Esophagus squamous epithelium (tissue), 5 donors: ENCODE results near the gene GSG1L. TPM values are rescaled to one million over a fixed set of nuclear protein-coding genes. Genes with fewer than 3 reads are reported as not detected.

Source experiments
- DNase-seq: peaks from one replicate; lab custom pipeline; 2025; lab: John Stamatoyannopoulos, UW
- H3K27ac ChIP-seq, 4 donors: fragments of 200-600 bp; sonication (generic); one replicate each; pipeline ENCODE4 v1.5.1; 2016 to 2019; ENCODE audit warnings: mild to moderate bottlenecking in 1 of 4
- H3K27me3 ChIP-seq, 4 donors: fragments of 200-600 bp; sonication (generic); 1 replicate in 3 of 4; 2 replicates in 1 of 4; pipeline versions ENCODE4 v1.5.1 to v1.6.0; 2017 to 2021; ENCODE audit warnings: antibody characterized with exemption in 1 of 4
- H3K36me3 ChIP-seq, 3 donors: fragments of 200-600 bp; sonication (generic); one replicate each; pipeline ENCODE4 v1.5.1; 2016 to 2019
- H3K4me1 ChIP-seq, 3 donors: fragments of 200-600 bp; sonication (generic); one replicate each; pipeline ENCODE4 v1.5.1; 2017 to 2019
- H3K4me3 ChIP-seq, 4 donors: fragments of 200-600 bp; sonication (generic); 1 replicate in 3 of 4; 2 replicates in 1 of 4; pipeline ENCODE4 v1.5.1; 2016 to 2019; ENCODE audit warnings: mild to moderate bottlenecking in 2 of 4, moderate library complexity in 1 of 4
- H3K9me3 ChIP-seq, 3 donors: fragments of 200-600 bp; sonication (generic); one replicate each; pipeline ENCODE4 v1.5.1; 2016 to 2019
- CTCF ChIP-seq, 6 experiments: fragments of 450-650 bp in 4 of 6; fragments of 200-600 bp in 2 of 6; sonication (generic) in 2 of 6; IDR thresholded peaks; one replicate each; pipeline ENCODE4 v1.5.1; 2016 to 2019; ENCODE audit warnings: antibody characterized with exemption in 6 of 6, mild to moderate bottlenecking in 4 of 6, moderate library complexity in 4 of 6
- POLR2A ChIP-seq, 4 donors: fragments of 450-650 bp; IDR thresholded peaks; one replicate each; pipeline ENCODE4 v1.6.1; 2017; ENCODE audit warnings: antibody characterized with exemption in 4 of 4, mild to moderate bottlenecking in 4 of 4, moderate library complexity in 3 of 4
- WGBS, 2 donors: methylation state at CpG; one replicate each; pipeline ENCODE4 v1.1.5; 2018; 5-methylcytosine and 5-hydroxymethylcytosine counted together
- intact Hi-C: fragments of 100-400 bp; cut with DNase I; formaldehyde crosslinking; loops from one replicate; pipeline ENCODE4 v1.15.0; 2022
- total RNA-seq, 4 donors: library from RNA; depleted of rRNA; stranded (reverse); fragments of >200 nt; gene quantifications; one replicate each; pipeline ENCODE4 v1.1.0, GENCODE V29; 2016
- donor health status: DM: yes; HTN: yes; CAD: no.

GSG1L gene
- total RNA-seq, 4 donors from 2014 or later = under 0.01 to 0.21 TPM; not detected in 2

GRCh38 chr16:27826081-27826892 lies 237.2 kb downstream of the GSG1L start:
- no peak for DNase-seq
- 79 to 88% methylated on average over 6 to 11 of the region's 12 CpGs for WGBS, 2 donors

GRCh38 chr16:27824786-27825185 lies 238.7 kb downstream of the GSG1L start:
- Histone ChIP-seq H3K27ac (no peak overlapping the region), H3K36me3 (no peaks in the 10 kb centered on the region), H3K9me3 (peaks cover 0 to 3% (median 0%) of the 10 kb centered on the region in 3 donors), H3K27me3 (peaks cover 0 to 18% (median 0%) of the 10 kb centered on the region in 4 donors), H3K4me1 (no peaks in the 10 kb centered on the region), H3K4me3 (no peak overlapping the region)
- WGBS, 2 donors = 72 to 100% methylated on average over 1 to 7 of the region's 9 CpGs
- TF ChIP-seq POLR2A (IDR thresholded peaks at IDR 0.05) (no peak), CTCF (IDR thresholded peaks at IDR 0.05) (no peak)
- DNase-seq = no peak
- intact Hi-C loops = no loop called here

More at GRCh38 chr16:27826081-27826892, 237.2 kb downstream of the GSG1L start:
- TF ChIP-seq POLR2A (IDR thresholded peaks at IDR 0.05) (no peak), CTCF (IDR thresholded peaks at IDR 0.05) (no peak)
- Histone ChIP-seq H3K27ac (no peak overlapping the region), H3K4me1 (no peaks in the 10 kb centered on the region), H3K4me3 (no peak overlapping the region), H3K9me3 (peaks cover 0 to 11% (median 0%) of the 10 kb centered on the region in 3 donors), H3K36me3 (no peaks in the 10 kb centered on the region), H3K27me3 (peaks cover 0 to 18% (median 0%) of the 10 kb centered on the region in 4 donors)
- intact Hi-C loops = no loop called here

GRCh38 chr16:27824006-27824405 lies 239.5 kb downstream of the GSG1L start:
- WGBS, 2 donors = 63 to 68% methylated on average over 4 to 7 of the region's 7 CpGs
- no peak for DNase-seq
- TF ChIP-seq POLR2A (IDR thresholded peaks at IDR 0.05) (no peak), CTCF (IDR thresholded peaks at IDR 0.05) (no peak)
- no peak overlapping the region for H3K4me3 ChIP-seq
- no peaks in the 10 kb centered on the region for H3K9me3 ChIP-seq
- no peak overlapping the region for H3K27ac ChIP-seq
- H3K27me3 ChIP-seq = peaks cover 0 to 23% (median 0%) of the 10 kb centered on the region in 4 donors
- no peaks in the 10 kb centered on the region for H3K4me1 ChIP-seq
- intact Hi-C loops = no loop called here
- no peaks in the 10 kb centered on the region for H3K36me3 ChIP-seq

GRCh38 chr16:27823421-27823820 lies 240.1 kb downstream of the GSG1L start:
- 47 to 54% methylated on average over 7 to 8 of the region's 8 CpGs for WGBS, 2 donors
- intact Hi-C loops = no loop called here
- Histone ChIP-seq H3K27me3 (peaks cover 0 to 25% (median 0%) of the 10 kb centered on the region in 4 donors), H3K4me3 (no peak overlapping the region), H3K4me1 (no peaks in the 10 kb centered on the region), H3K9me3 (no peaks in the 10 kb centered on the region), H3K27ac (no peak overlapping the region), H3K36me3 (no peaks in the 10 kb centered on the region)
- no peak for DNase-seq
- TF ChIP-seq CTCF (IDR thresholded peaks at IDR 0.05) = no peak
- no peak for TF ChIP-seq POLR2A (IDR thresholded peaks at IDR 0.05)

GRCh38 chr16:27822996-27823395 lies 240.5 kb downstream of the GSG1L start:
- Histone ChIP-seq H3K9me3 (no peaks in the 10 kb centered on the region), H3K4me1 (no peaks in the 10 kb centered on the region), H3K27ac (no peak overlapping the region), H3K36me3 (no peaks in the 10 kb centered on the region), H3K27me3 (peaks cover 0 to 25% (median 0%) of the 10 kb centered on the region in 4 donors), H3K4me3 (no peak overlapping the region)
- DNase-seq = no peak
- intact Hi-C loops = no loop called here
- WGBS, 2 donors = 51 to 68% methylated on average over 7 to 11 of the region's 11 CpGs
- TF ChIP-seq POLR2A (IDR thresholded peaks at IDR 0.05) = no peak
- no peak for TF ChIP-seq CTCF (IDR thresholded peaks at IDR 0.05)
